ENCODE data around the gene AOX1. TPM values are rescaled to one million over a fixed set of nuclear protein-coding genes. Genes with fewer than 3 reads are reported as not detected.

Gene AOX1
- total and polyA plus RNA-seq, 2 of the 8 experiments (the other 6 are each of a cell fraction or from before 2014, with no cell fraction given), result 5.6 to 8.3 TPM

DNA sequence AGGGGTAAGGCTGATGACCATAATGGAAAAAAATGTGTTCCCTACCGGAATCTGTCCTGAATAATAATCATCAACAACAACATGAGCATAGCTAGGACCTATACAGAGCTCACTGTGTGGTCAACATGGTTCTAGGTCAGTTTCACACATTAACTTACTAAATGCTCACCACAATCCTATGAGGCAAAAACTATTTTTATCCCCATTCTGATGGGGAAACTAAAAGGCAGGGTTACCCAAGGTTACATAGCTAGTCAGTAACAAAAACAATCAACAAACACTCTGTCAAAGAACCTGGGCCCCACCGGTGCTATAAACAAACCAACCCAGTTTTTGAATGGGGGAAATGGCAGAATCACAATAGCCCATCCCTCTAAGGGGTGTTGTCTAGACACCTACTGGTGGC is 40.1 kb downstream of the AOX1 start:
- POLR2A ChIA-PET (ENCODE audit: partially characterized antibody), result interaction anchor here (1.2 kb wide), 1 partner anchor 22 kb away, joined by 3 read pairs; no protein-coding TSS in a partner anchor
- Histone ChIP-seq H3K79me2 (ENCODE audit: control insufficient read depth in 1 of 2, insufficient read depth in 2 of 2, low read length in 2 of 2) (no peaks in the 10 kb centered on the region), H2BK20ac (ENCODE audit: low read length) (no peak overlapping the region)

More for the DNA sequence above, 40.1 kb downstream of the AOX1 start:
- H4K5ac ChIP-seq (ENCODE audit: insufficient read length, low read depth, low read length), result no peak overlapping the region
- H3K23me2 ChIP-seq (ENCODE audit: low read depth, low read length), result no peaks in the 10 kb centered on the region
- H3K79me1 ChIP-seq (ENCODE audit: low read depth, low read length), result no peaks in the 10 kb centered on the region
- H3K23ac ChIP-seq (ENCODE audit: insufficient read length), result no peak overlapping the region
- no peaks in the 10 kb centered on the region for H3K27me3 ChIP-seq (replicated peaks in 1 of 4; ENCODE audit: control insufficient read depth in 3 of 4, extremely low read depth in 1 of 4, insufficient read depth in 3 of 4, low read length in 3 of 4)
- no peak overlapping the region for H4K91ac ChIP-seq (replicated peaks; ENCODE audit: insufficient read length, low read length)
- no peak overlapping the region for H3K4me2 ChIP-seq (ENCODE audit: insufficient read depth in 1 of 2, low read depth in 2 of 2, low read length in 2 of 2)
- no peak for FAIRE-seq
- H2BK12ac ChIP-seq (ENCODE audit: low read depth, low read length), result no peak overlapping the region
- H2AK5ac ChIP-seq (ENCODE audit: low read depth, low read length), result no peak overlapping the region
- CTCF ChIA-PET (ENCODE audit: partially characterized antibody), result interaction anchor here (0.8 to 4.7 kb wide), 9 partner anchors 10 to 652 kb away, joined by 3 to 34 read pairs (median 3); partner anchors contain the start of gene AOX1
- no peak overlapping the region for H4K8ac ChIP-seq (ENCODE audit: extremely low read depth, insufficient read depth, low read length)
- H3K27ac ChIP-seq (ENCODE audit: low read depth, low read length), result no peak overlapping the region
- H2BK120ac ChIP-seq (replicated peaks; ENCODE audit: low read depth, low read length), result no peak overlapping the region
- no peak overlapping the region for H2AFZ ChIP-seq (ENCODE audit: low read length)
- WGBS, 2 experiments (ENCODE audit: extremely low coverage in 1 of 2, insufficient coverage in 1 of 2, insufficient read length in 1 of 2, insufficient replicate concordance in 2 of 2, low coverage in 1 of 2, low lambda C conversion rate in 2 of 2, missing lambda C conversion rate in 1 of 2), result 89% methylated on average over 2 of the region's 2 CpGs; no CpG with 5 or more reads in 1 of the 2 experiments
- H3K9ac ChIP-seq (replicated peaks in 1 of 4; ENCODE audit: extremely low read depth in 1 of 4, low read depth in 3 of 4, low read length in 3 of 4), result no peak overlapping the region
- no peak overlapping the region for H3K4me3 ChIP-seq (ENCODE audit: extremely low read depth in 1 of 4, insufficient read depth in 2 of 4, low read depth in 3 of 4, low read length in 4 of 4)
- H3K14ac ChIP-seq (ENCODE audit: insufficient read length), result no peak overlapping the region
- H3K56ac ChIP-seq (replicated peaks; ENCODE audit: insufficient read length, low read depth, low read length), result no peak overlapping the region
- TF ChIP-seq KDM1A (IDR thresholded peaks at IDR 0.05; ENCODE audit: borderline replicate concordance, low read length) (no peak), CBX5 (IDR thresholded peaks at IDR 0.05; ENCODE audit: low read depth, low read length) (no peak), CREB1 (IDR thresholded peaks at IDR 0.05) (no peak), TCF12 (IDR thresholded peaks at IDR 0.05; ENCODE audit: low read depth, low read length) (no peak), MAFK (IDR thresholded peaks at IDR 0.05; ENCODE audit: low read depth, low read length) (no peak), POLR2AphosphoS5 (IDR thresholded peaks at IDR 0.05; ENCODE audit: low read depth, low read length) (no peak), TBP (IDR thresholded peaks at IDR 0.05; ENCODE audit: low read depth, low read length) (no peak), CHD2 (IDR thresholded peaks at IDR 0.05; ENCODE audit: low read length) (no peak), RXRA (IDR thresholded peaks at IDR 0.05; ENCODE audit: insufficient read depth, low read depth, low read length) (no peak), BACH1 (IDR thresholded peaks at IDR 0.05; ENCODE audit: low read length) (no peak), EGR1 (IDR thresholded peaks at IDR 0.05; ENCODE audit: borderline replicate concordance, low read depth, low read length) (no peak), HDAC6 (IDR thresholded peaks at IDR 0.05; ENCODE audit: low read depth, low read length) (no peak), JUND (IDR thresholded peaks at IDR 0.05; ENCODE audit: low read length) (no peak)
- H3K18ac ChIP-seq (ENCODE audit: extremely low read depth, low read length), result no peak overlapping the region
- H3K4ac ChIP-seq (replicated peaks; ENCODE audit: insufficient read length, low read depth, low read length), result no peak overlapping the region
- no peaks in the 10 kb centered on the region for H4K20me1 ChIP-seq (replicated peaks in 1 of 2; ENCODE audit: control insufficient read depth in 1 of 2, insufficient read depth in 2 of 2, low read length in 2 of 2)
- no peak overlapping the region for H2BK5ac ChIP-seq (ENCODE audit: low read depth, low read length)
- DNase-seq (ENCODE audit: low read depth in 1 of 2, low spot score in 2 of 2), result no peak
- no peak overlapping the region for H2BK15ac ChIP-seq (ENCODE audit: low read length)
- peaks cover 0 to 2% (median 0%) of the 10 kb centered on the region in 4 experiments; a peak in 1 of 7 replicates for H3K4me1 ChIP-seq (replicated peaks in 1 of 4; ENCODE audit: control insufficient read depth in 3 of 4, insufficient read depth in 4 of 4, low read length in 3 of 4)
- no peaks in the 10 kb centered on the region for H3K36me3 ChIP-seq (ENCODE audit: control insufficient read depth in 2 of 4, insufficient read depth in 4 of 4, low read length in 3 of 4)
- H3K9me3 ChIP-seq (ENCODE audit: insufficient read depth in 2 of 2, low read depth in 1 of 2, low read length in 1 of 2), result no peaks in the 10 kb centered on the region
